GM18498 (cell line): Measurements from ENCODE around the gene OSM.

Experiments
- ATAC-seq: cut with Tn5 transposase; IDR thresholded peaks from one replicate; pipeline ENCODE4 v1.9.1; 2021; ENCODE audit warnings: mild to moderate bottlenecking, moderate library complexity; ENCODE audit not compliant: unreplicated experiment

The OSM gene

GRCh38 chr22:30265131-30265720 lies 1.4 kb downstream of the OSM start:
- ATAC-seq = no peak

- ATAC-seq = no peak
These were observed 2.8 kb downstream of the OSM start for GRCh38 chr22:30263883-30264282.

- ATAC-seq = no peak
These were observed 3.5 kb downstream of the OSM start for GRCh38 chr22:30262917-30263741.

GRCh38 chr22:30262112-30262511 lies 4.5 kb downstream of the OSM start:
- no peak for ATAC-seq

- no peak for ATAC-seq
These were observed 5.5 kb downstream of the OSM start for GRCh38 chr22:30261134-30261533.

GRCh38 chr22:30260682-30261081 lies 6.0 kb downstream of the OSM start:
- ATAC-seq = no peak

- no peak for ATAC-seq
These were observed 6.4 kb downstream of the OSM start for GRCh38 chr22:30260276-30260675.

- ATAC-seq = no peak
These were observed 12.3 kb downstream of the OSM start for GRCh38 chr22:30254314-30254713.

GRCh38 chr22:30253205-30253852 lies 13.3 kb downstream of the OSM start:
- ATAC-seq = no peak

GRCh38 chr22:30252411-30253204 lies 14.0 kb downstream of the OSM start:
- no peak for ATAC-seq

- no peak for ATAC-seq
These were observed 14.9 kb downstream of the OSM start for GRCh38 chr22:30251711-30252110.

GRCh38 chr22:30250661-30251267 lies 15.9 kb downstream of the OSM start:
- no peak for ATAC-seq

- no peak for ATAC-seq
These were observed 16.5 kb downstream of the OSM start for GRCh38 chr22:30250039-30250565.

- ATAC-seq = no peak
These were observed 17.3 kb downstream of the OSM start for GRCh38 chr22:30249049-30250038.

- no peak for ATAC-seq
These were observed 18.2 kb downstream of the OSM start for GRCh38 chr22:30248484-30248883.

- no peak for ATAC-seq
These were observed 18.7 kb downstream of the OSM start for GRCh38 chr22:30247974-30248373.

GRCh38 chr22:30247561-30247960 lies 19.1 kb downstream of the OSM start:
- ATAC-seq = no peak

- no peak for ATAC-seq
These were observed 19.8 kb downstream of the OSM start for GRCh38 chr22:30246814-30247376.
